Myocyte (in vitro differentiated cells): Measurements from ENCODE around the gene UMODL1. TPM values are rescaled to one million over a fixed set of nuclear protein-coding genes. Genes with fewer than 3 reads are reported as not detected.
"Not testable (repeated sequence)": the region's sequence is repeated elsewhere in the genome, so short reads cannot be mapped to it uniquely, and the experiment has no call there.

ENCODE experiments used
- DNase-seq: peaks from one replicate; pipeline ENCODE4 v3.0.0-alpha.2; 2012; ENCODE audit warnings: low read depth
- total RNA-seq: library from RNA; depleted of rRNA; stranded (reverse); fragments of >200 nt; gene quantifications from 2 replicates; pipeline ENCODE4 v1.2.3, GENCODE V29; 2014

UMODL1 gene
- total RNA-seq, 1 donor from 2014 or later: not detected

GRCh38 chr21:42160765-42161164 lies 89.6 kb downstream of the UMODL1 start:
- DNase-seq: no peak

GRCh38 chr21:42161401-42161955 lies 90.4 kb downstream of the UMODL1 start:
- DNase-seq: no peak

GRCh38 chr21:42161956-42162681 lies 91.0 kb downstream of the UMODL1 start:
- DNase-seq: no peak

GRCh38 chr21:42162831-42163510 lies 91.9 kb downstream of the UMODL1 start:
- no peak for DNase-seq

- no peak for DNase-seq
Measured at GRCh38 chr21:42163511-42163863, 92.4 kb downstream of the UMODL1 start.

GRCh38 chr21:42164064-42164789 lies 93.1 kb downstream of the UMODL1 start:
- no peak for DNase-seq

GRCh38 chr21:42164818-42165217 lies 93.7 kb downstream of the UMODL1 start:
- no peak for DNase-seq

GRCh38 chr21:42165901-42166300 lies 94.8 kb downstream of the UMODL1 start:
- DNase-seq: no peak

- DNase-seq: no peak
Measured at GRCh38 chr21:42169758-42170157, 98.6 kb downstream of the UMODL1 start.

GRCh38 chr21:42171091-42172053 lies 100.3 kb downstream of the UMODL1 start:
- no peak for DNase-seq

GRCh38 chr21:42172596-42173483 lies 101.7 kb downstream of the UMODL1 start:
- DNase-seq: no peak

- no peak for DNase-seq
Measured at GRCh38 chr21:42174173-42174572, 103.1 kb downstream of the UMODL1 start.

- DNase-seq: no peak
Measured at GRCh38 chr21:42175110-42175710, 104.1 kb downstream of the UMODL1 start.

GRCh38 chr21:42176859-42177258 lies 105.7 kb downstream of the UMODL1 start:
- DNase-seq: no peak

- DNase-seq: no peak
Measured at GRCh38 chr21:42179316-42179715, 108.2 kb downstream of the UMODL1 start.

GRCh38 chr21:42180001-42180400 lies 108.9 kb downstream of the UMODL1 start:
- not testable (repeated sequence) for DNase-seq

- no peak for DNase-seq
Measured at GRCh38 chr21:42182713-42183371, 111.7 kb downstream of the UMODL1 start.

- no peak for DNase-seq
Measured at GRCh38 chr21:42183374-42184266, 112.5 kb downstream of the UMODL1 start.
